ENCODE results near the gene CSRNP2.

DNA sequence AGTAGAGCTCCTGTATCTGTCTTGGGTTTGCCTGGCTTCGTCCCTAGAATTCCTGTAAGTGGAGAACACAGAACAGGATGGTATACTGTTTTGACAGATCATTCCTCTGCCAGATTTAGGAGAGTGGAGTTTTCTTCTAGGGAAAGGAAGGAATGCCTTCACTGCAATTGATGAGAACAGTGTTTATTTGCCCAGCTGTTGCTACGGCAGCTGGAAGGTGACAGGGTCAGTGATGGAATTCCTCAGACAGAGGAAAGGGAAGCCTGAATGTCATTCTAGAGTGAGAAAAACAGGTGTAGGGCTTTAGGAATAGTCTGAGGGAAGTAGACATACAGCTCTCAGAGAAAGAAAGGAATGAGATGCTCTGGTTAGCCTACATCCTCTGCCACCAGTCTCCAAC lies 11.7 kb downstream of the CSRNP2 start:
- TF ChIP-seq CTCF (IDR thresholded peaks at IDR 0.05; ENCODE audit: low read depth, low read length), result no peak
- no peak for TF ChIP-seq EZH2phosphoT487 (IDR thresholded peaks at IDR 0.05; ENCODE audit: low read depth)

All from OCI-LY3 (cell line).